HG02623 (cell line): ENCODE measurements around the gene TNXB.
"Not testable (repeated sequence)": the region's sequence is repeated elsewhere in the genome, so short reads cannot be mapped to it uniquely, and the experiment has no call there.

Experiments used
- ATAC-seq: cut with Tn5 transposase; IDR thresholded peaks from one replicate; pipeline ENCODE4 v1.9.1; 2021; ENCODE audit warnings: moderate library complexity; ENCODE audit not compliant: unreplicated experiment

Gene TNXB

DNA sequence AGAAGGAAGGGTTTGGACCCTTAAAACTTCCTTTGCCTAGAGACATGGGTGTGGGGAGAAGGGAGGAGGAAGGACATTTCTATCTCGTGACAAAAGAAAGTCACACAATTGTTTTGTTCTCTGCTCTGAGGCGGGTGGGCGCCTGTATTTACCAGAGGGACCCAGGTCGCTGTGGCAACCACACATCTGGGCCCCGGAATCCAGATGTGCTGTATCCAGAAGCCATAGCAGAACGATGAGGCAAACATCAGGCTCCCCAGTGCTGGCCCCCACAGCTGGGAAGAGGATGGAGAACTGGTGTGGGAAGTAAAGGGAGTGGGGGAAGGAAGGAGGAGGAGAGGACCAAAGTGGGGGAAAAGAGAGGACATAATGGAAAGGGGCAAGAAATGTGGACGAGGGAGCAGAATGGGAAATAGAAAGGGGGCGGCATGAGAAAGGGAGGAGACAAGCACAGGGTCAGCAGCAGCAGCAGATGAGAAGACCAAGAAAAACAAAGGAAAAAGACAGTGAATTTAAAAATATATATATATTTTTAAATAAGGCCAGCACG lies 3.4 kb upstream of the TNXB start:
- no peak for ATAC-seq

DNA sequence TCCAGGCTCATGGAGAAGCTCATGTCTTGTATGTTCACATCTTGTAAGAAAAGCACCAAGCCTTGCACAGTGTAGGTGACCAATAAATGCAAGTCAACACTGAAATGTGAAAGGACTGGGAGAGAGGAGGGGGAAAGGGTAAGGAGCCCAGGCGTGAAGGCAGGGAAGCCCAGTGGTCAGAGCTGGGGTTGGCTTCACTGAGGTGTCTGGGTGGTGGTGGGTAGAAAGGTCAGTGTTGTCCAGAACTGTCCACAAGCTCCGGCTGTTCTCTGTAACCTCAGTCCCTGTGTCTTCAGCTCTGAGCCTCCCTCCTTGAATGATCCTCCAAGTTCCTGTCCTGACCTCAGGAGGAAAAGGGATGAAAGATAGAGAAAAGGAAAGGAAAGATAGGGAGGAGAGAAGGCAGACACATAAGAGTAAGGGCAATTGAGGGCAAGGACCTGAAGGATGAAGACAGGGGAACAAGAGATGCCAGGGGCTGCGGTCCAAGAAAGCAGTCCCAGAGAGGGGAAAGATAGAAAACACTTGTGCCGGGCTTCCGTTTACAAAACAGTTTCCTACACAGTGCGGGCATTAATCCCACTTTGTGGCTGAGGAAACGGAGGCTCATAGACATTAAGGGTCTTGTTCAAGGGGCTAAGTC lies 2.4 kb upstream of the TNXB start:
- ATAC-seq = no peak

DNA sequence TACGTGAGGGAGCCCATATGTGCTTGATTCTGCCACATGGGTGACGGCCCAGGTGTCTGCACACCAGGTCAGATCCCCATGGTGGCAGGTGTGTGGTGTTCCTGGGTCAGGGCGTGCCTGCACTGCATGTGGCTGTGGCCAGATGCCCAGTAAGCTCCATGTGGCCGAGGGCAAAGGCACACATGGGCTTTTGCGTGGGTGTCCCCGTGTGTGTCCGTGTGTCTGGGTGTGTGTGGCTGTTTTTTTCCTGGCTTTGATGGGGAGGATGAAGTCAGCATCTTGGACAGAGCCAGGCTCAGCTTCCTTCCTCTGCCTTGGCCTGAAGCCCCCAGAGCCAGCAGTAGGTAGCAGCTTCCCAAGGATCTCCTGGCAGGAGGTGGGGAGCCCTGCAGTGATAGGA lies 1.5 kb upstream of the TNXB start:
- ATAC-seq = no peak

DNA sequence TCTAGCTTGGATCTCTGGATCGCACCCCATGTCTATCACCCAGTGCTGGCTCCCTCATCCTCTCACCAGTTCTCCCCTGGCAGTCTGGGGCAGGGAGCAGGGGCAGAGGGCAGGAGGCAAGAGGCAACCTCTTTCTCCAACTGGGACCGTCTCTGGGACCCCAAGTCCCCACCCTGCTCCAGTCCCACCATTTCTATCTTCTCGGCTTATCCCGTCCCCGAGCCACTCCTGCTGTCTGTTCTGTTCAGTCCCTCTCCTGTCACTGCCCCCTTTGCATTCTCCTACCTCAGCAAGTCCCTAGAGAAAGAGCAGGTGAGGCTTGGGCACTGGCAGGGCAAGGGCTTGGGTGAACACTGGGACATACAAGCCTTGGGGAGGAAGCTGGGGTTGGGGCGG lies 625 bp upstream of the TNXB start:
- ATAC-seq = no peak

DNA sequence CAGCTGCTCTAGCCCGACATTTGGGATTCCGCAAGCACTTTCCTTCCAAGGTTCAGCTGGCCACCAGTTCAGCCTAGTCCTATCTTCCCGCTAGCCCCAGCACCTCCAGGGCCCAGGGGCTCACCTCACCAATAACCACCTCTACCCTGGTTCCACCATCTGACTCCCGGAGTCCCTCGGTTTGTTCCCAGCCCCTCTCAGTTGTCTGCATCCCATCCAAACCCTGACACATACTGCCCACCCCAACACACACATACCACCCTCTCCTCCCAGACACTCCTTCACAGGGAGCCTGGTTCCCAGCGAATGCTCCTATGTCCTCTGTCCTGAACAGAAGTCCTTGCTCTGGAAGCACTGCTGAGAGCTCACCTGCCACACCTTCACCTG lies 418 bp downstream of the TNXB start:
- ATAC-seq = no peak

DNA sequence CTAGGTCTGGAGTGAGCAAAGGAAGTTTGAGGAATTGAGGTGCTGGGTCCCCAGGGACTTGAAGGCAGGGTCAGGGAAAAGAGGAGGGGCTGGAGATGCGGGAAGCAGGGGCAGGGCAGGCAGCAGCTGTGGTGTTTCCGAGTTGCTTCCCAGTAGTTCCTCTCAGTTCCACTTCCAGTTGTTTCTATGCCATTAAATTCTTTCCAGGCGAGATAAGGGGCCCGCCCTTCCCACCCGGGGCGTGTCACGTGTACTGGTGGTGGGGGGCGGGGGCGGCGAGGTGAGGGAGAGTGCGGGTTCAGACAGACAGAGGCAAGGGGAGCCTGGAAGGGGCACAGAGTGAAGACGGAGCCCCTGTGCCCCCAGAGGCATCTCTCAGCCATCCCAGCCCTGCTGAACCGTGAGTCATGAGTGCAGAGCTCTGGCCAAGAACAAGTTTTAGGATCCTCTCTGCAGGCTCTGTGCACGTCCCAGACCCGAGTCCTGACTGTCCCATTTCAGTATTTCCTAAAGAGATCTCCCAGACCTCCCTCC lies 977 bp downstream of the TNXB start:
- no peak for ATAC-seq

DNA sequence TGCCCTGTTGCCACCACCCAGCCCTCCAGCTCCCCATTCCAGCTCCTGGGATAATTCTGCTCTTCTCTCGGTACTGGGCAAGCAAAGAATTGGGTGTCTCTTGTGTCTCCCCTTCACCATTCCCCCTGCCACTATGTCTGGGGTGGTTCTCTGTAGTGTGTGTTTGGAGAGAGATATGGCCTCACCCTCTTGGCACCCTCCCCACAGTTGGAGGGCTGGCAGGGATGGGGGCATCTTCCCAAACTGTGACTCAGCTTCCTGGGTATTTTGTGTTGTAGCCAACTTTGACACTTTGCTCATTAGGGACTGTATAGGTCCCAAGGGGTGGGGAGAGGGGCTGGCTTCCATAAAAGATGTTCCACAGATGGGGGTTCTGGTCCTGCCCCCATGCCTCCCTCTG lies 1.7 kb downstream of the TNXB start:
- no peak for ATAC-seq

DNA sequence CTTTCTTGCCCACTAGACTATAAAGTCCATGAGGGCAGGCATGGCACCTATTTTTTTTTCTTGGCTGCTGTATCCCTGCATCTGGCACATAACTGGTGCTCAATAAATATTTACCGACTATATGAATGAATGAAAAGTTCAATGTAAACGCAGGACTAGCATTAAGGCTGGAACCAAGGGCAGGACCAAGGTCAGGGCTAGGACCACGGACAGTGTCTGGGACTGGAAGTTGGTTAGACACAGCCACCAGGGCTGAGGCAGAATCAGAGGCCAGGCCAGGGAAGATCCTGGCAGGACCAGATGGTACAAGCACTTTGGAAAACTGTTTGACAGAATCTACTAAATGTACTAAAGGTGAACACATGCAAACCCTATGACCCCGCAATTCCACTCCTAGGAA lies 3.7 kb downstream of the TNXB start:
- no peak for ATAC-seq

DNA sequence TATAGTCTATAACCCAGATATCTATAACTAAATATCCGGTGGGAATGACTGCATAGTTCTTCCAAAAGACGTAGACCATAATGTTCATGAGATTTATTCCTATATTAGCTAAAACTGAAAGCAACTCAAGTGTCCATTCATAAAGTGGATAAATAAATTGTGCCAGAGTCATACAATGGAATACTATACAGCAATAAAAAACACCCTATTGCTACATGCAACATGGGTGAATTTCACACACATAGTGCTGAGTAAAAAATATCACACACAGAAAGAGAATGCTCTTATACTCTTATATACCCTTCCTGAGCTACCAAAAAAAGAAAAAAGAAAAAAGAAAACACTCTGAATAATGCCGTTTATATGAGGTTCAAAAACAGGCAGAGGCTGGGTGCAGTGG lies 6.9 kb downstream of the TNXB start:
- no peak for ATAC-seq

DNA sequence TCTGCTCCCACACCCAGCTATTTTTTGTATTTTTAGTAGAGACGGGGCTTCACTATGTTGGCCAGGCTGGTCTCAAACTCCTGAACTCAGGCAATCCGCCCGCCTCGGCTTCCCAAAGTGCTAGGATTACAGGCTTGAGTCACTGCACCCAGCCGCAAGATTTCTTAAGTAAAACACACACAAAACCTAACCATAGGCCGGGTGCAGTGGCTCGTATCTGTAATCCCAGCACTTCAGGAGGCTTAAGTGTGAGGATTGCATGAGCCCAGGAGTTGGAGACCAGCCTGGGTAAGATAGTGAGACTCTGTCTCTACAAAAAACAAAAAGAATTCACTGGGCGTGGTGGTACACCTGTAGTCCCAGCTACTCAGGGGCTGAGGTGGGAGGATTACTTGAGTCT lies 8.9 kb downstream of the TNXB start:
- not testable (repeated sequence) for ATAC-seq

DNA sequence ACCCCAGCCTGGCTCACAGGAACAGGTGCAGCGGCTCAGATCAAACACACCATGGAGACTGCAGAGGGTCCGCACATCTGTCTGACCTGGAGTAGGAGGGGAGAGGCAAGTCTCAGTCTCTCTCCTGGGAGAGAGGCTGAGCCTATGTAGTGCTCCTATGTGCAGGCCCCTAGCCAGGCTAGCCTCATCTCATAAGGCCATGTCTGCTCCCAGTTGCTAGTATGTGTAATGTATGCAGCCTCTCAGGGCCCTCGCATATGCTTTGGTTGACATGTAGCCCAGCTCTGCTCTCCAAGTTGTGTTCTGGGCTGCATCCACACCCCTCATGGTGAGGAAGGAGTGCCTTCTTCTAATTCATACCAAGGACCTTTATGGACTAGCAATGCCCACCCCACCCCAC lies 11.8 kb downstream of the TNXB start:
- ATAC-seq = no peak

DNA sequence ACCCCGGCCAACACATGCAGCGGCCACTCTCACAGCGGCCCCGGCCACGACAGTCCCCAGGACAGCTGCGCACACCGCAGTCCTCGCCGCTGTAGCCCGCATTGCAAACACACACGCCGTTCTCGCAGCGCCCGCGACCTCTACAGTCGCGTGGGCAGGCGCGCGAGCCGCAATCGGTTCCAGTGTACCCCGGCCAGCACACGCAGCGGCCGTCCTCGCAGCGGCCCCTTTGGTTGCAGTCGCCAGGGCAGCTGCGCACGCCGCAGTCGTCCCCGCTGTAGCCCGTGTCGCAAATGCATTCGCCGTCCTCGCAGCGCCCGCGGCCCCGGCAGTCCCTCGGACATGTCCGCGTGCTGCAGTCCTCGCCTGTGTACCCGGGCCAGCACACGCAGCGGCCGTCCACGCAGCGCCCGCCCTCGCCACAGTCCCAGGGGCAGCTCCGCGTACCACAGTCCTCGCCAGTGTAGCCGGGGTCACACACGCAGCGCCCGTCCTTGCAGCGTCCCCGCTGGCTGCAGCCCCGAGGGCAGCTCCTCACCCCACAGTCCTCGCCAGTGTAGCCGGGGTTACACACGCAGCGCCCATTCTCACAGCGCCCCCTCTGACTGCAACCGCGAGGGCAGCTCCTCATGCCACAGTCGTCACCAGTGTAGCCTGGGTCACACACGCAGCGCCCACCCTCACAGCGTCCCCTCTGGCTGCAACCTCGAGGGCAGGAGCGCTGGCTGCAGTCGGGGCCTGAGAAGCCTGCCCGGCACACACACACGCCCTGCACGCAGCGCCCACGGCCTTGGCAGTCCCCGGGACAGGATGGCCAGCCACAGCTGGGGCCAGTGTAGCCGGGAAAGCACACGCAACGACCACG lies 12.5 kb downstream of the TNXB start:
- no peak for ATAC-seq

DNA sequence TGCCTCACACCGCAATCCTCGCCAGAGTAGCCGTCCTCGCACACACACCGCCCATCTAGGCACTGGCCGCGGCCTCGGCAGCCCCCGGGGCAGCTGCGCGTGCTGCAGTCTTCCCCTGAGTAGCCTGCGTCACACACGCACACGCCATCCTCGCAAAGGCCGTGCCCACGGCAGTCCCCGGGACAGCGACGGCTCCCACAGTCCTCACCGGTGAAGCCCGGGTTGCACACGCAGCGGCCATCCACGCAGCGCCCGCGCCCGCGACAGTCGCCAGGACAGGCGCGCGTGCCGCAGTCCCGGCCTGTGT lies 13.1 kb downstream of the TNXB start:
- ATAC-seq = no peak

DNA sequence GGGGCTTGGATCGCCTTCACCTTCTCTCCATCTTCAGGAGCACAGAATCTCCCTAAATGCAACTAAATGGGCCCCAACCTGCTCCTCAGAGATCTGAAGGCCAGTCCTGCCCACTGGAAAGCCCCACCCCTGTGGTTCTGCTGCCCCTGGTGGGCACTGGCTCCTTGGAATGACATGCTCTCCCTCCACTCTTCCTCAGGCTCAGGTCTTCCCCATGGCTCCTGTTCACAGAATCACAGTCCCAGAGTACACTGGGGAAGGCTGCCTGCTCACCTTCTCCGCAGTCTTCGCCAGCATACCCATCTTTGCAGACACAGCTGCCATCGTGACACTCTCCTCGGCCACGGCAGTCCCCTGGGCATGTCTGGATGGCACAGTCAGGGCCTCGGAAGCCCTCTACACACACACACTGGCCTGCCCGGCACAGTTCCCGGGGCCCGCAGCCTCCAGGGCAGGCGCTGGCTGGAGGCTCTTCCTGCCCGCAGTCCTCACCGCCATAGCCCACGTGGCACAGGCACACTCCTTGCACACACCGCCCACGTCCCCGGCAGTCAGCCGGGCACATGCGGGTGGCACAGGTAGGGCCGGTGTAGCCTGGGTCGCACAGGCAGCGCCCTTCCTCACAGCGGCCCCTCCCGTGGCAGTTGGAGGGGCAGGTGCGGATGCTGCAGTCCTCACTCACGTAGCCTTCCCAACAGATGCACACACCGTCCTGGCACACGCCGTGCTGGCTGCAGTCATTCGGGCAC lies 13.6 kb downstream of the TNXB start:
- no peak for ATAC-seq

DNA sequence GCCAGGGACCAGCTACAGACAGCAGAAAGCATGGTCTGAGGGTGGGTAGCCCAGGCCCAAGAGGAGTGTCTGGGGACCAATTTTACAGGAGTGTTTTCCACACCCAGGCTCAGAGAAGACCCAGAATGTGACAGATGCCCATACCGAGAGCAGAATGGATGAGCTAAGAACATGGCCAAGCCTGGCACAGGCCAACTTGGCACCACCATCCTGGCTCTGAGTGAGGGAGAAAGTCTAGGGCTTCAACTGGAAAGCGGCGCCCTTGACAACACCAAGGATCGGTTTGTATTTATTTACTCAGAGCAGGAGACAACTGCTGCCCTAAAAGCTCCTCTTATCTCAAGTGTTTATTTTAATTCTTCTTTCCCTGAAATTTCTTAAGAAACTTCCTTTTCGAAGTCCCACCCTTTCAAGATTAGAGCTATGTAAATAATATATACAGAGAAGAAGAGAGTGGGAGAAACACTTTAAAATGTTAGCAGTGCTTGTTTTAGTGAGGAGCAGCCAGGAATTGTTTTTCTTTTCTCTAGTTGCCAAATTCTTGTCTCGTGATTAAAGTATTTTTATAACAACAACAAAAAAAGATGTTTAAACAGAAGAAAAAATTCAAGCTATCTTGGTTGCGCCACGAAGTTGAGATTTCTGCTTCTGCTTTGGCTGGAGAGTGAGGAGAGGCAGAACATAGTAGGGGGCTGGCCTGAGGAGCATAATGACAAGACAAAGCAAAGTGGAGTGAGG lies 16.2 kb downstream of the TNXB start:
- no peak for ATAC-seq

DNA sequence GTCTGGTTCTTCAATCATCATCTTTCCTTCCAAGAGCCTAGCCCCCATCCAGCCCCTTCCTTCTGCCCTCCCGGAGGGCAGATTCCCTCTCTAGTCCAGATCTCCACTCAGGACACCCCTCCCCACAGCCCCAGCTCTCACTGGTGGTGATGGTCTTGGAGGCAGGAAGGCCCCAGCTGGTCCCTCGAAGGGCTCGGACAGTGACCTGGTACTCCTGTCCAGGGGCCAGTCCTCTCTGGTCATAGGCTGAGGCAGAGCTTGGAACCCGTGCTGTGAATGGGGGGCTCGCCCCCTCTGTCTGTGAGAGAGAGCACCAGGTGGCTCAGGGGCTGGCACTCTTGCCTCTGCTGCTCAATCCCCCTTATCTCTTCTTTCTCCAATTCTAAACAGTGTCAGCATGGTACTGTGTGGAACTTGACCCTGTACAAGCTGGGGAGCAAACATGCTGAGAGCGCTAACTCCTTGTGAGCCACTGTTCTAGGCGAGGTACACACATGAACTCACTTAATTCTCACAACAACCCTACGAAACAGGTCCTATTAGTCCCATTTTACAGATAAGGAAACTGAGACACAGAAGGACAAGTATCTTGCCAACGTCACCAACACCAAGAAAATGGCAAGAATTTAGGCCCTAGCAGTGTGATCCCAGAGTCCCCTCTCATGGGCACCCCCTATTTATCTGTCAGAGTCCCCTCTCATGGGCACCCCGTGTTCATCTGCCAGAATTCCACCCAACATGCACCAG lies 19.9 kb downstream of the TNXB start:
- no peak for ATAC-seq

DNA sequence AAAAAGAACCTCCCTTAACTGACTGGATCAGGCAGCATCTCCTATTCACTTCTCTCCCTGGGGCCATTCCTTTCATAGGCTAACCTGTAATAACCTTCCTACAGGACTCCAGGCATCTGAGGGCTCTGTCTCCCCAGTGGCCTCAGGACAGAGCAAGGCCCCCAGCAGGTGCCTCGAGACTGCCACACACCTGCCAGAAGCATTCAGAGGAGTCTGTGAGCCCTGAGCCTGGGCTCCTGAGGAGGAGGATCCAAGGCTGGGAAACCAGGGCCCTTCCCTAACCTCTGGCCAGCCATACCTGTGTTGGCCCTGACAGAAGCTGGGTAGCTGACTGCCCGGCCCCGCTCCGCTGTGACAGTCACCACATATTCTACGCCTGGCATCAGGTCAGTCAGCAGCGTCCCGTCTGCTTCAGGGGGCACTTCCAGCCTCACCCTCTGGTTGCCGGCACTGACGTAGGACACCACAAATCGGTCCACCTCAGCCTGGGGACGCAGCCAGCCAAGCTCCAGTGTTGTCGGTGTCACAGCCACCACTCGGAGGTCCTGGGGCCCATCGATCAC lies 20.6 kb downstream of the TNXB start:
- ATAC-seq = no peak

DNA sequence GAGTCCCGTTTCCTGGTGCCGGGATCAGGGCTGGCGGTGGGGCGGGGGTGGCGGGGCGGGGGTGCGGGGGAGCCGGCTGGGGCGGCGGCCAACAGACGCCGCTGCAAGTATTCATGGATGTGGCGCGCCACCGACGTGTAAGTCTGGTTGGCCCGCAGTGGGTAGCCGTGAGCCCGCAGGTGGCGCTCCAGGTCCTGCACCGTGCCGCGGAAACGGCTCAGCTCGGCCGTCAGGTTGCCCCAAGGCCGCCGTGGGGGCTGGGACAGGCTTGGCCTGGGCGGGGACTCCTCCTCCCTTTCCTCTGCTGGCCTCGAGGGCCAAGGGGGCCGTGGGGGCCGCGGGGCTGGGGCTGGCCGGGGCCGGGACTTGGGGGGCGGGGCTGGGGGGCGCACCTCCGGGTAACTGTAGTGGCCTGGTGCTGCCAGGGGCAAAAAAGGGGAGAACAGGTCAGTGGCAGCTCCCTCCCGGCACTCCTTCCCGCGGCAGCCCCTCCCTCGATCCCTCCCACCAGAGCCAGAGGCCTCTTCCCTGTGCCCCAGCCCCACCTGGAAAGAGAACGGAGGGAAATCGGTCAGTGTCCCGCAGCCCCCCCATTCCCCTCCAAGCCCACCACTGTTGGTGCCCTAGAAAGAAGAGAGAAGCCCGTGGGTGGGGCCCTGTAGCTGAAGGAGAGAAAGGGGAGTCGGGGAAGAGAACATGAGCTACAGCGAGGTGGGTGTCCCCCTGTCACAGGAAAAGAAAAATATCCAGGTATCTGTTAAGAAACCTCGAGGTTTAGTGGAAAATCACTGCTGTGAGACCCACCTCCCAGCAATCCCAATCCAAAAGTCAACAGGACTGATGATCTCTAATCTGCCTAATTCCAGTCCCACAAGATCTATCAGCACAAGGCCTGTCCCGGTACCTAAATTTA lies 21.3 kb downstream of the TNXB start:
- ATAC-seq = no peak
